UCSD-AML1 (cell line): ENCODE data around the gene GRIK3.
"Not testable (repeated sequence)": the region's sequence is repeated elsewhere in the genome, so short reads cannot be mapped to it uniquely, and the experiment has no call there.

Experiments
- DNase-seq: peaks from one replicate; lab custom pipeline; 2025; ENCODE audit not compliant: unreplicated experiment; lab: John Stamatoyannopoulos, UW

GRIK3 gene

DNA sequence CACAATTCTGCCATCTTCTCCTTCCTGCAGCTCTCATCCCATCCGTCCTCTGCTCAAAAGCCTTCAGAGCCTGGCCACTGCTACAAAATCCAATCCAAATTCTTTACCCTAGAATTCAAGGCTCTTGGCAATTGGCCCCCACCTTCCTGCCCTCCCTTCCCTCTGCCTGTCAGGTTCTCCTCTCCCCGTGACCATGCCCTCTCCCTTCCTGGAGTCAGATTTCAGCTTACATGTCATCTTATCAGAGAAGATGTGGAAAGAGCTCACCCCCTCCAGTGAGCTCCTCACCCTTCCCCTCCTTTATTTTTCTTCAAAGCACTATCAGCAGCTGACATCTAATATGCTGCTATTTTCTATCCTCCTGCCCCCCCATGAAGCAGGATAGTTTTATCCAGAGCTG is 86.9 kb downstream of the GRIK3 start:
- DNase-seq, result no peak

DNA sequence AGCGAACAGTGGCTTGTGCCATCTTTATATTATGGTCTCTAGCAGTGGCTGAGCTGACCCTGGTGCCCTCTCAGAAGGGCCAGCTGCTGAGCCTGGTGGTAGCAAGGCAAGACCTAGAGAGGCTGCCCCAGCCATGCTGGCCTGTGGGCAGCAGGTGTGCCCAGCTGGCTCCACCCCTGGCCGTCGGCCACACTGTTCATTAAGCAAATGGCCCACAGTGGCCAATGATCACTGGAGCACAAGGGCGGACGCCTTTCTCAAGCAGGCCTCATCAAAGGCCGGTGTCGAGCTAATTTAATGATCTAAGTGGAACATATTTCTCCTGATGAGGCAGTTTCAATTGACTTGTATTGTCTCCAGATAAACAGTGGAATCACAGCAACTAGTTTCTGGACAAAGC is 89.4 kb downstream of the GRIK3 start:
- DNase-seq, result no peak

DNA sequence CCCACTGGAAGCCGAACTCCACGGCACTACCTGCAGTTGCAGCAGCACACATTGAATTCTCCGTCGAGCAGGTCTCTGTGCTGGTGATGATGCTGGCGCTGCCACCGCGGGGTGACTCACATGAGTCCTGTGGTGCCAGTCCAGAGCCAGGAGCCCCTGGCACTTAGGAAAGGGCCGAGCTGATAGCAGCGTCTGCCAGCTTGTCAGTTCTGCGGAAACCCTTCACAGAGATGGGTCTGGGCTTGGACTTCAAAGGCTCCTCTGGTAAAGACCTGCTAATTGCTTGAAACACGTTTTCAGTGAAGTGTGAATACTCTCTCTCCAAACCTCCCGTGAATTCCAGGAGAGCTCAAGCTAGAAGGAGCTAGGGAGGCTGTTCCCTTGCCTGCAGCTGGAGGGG is 92.2 kb downstream of the GRIK3 start:
- DNase-seq, result no peak

DNA sequence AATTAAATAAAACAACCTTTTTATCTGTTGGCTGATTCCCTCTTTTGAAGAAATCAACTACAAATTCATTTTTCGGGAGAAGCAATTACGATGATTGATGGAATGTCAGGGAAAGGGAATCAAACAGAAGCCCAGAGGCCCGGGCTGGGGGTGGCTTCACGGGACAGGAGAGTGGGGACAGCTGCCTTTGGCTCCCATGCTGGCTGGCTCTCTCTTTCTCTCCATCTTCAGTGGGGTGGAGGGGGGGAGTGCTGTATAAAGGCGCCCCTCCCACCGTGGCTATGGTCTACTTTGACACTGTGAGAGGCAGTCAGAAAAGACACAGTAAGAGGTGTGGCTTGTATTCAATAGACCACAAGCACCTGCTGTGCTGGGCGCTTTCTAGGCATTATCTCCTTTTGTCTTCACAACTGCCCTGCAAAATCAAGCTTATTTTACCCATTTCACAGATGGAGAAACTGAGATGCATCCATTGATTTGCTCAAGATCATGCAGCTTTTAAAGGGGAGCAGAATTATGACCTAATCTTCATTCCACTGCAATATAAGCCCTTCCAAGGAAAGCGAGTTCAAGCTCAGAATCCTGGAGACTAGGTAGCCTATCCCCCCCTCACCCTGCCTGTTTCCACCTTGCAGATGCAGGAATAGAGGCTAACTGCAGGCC is 92.9 kb downstream of the GRIK3 start:
- DNase-seq, result no peak

DNA sequence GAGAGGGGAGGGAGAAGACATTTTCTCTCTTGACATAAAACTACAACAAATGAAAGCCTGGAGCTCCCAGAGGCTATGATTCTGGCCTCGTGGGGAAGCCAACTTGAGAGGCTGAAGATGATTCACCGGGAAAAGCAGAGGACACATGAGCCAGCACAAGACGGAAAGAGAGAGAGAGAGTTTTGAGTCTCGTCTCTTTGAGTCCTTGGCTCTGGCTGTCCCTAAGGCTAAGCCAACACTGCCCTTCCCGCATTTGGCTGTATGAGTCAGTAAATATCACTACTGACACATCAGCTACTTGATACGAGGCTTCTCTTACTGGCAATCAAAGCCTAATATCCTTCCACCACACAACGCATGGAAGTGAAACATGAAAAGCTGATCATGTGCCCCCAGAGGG is 95.5 kb downstream of the GRIK3 start:
- DNase-seq, result no peak

DNA sequence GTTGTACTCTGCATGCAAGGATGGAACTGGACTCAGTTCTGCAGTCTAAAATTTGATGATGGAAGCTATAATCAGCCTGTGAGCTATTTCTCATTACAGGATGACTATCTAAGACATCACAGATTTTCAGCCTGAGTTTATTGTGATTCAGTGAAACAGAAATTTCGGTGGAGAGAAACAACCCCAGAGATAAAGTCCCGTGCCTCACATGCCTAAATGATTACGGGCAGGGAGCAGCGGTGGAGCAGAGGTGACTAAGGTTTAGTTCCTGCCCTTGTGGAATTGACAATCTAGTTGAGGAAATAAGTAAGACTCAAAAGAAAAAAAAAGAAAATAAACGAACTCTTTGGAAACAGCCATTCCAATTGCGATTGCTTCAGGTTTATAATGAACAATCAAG is 96.9 kb downstream of the GRIK3 start:
- no peak for DNase-seq

DNA sequence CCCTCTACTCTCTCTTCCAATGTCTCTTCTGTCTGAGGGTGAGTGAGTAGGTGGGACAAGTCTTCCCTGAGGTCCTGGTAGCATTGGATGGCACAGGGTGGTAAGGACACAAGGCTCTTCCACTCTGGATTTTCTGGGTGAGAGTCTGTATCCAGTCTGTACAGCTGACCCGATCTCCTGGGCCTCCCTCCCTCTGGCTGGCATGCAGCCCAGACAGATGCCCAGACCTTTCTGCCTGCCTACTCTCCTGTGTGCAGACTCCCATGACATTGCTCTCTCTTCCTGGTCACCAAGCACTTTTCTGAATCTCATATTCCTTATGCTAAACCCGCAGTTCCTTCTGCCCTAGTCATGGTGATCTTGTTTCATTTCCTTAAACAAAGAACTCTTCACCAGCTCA is 100.3 kb downstream of the GRIK3 start:
- no peak for DNase-seq

DNA sequence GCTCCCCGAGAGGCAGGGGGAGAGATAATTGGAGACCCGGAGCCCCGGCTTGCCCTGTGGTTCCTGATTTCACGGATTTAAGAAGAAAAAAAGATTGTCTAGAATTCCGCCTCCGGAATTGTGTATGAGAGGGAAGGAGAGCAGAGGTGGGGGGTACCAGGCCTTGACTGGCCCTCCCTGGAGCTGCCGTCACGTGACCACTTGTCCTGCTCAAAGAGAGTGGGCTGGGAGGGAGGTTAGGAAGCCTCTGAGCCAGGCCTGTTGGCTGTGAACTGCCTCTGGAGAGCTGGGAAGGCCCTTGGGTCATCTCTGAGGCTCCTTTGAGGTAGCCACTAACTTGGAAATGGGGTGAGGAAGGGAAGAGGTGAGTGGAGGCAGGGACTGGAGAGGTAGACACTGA is 106.5 kb downstream of the GRIK3 start:
- DNase-seq, result no peak

DNA sequence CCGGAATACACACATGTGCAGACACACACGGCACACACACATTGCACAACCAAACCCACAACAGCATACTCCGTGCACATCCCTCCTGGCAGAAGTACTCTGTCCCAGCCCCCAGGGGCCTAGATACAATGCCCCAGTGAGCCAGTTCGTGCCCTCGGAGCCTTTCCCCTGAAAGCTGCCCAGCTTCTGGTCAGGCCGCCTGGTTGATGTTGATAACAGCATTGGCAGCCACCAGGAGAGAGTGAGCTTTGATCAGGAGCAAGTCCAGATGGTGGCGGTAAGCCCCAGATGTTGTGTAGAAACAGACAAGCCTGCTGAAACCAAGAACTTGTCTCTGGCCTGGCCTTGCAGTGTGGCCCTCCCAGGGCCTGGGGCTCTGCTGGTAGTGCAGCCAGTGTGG is 109.1 kb downstream of the GRIK3 start:
- no peak for DNase-seq

DNA sequence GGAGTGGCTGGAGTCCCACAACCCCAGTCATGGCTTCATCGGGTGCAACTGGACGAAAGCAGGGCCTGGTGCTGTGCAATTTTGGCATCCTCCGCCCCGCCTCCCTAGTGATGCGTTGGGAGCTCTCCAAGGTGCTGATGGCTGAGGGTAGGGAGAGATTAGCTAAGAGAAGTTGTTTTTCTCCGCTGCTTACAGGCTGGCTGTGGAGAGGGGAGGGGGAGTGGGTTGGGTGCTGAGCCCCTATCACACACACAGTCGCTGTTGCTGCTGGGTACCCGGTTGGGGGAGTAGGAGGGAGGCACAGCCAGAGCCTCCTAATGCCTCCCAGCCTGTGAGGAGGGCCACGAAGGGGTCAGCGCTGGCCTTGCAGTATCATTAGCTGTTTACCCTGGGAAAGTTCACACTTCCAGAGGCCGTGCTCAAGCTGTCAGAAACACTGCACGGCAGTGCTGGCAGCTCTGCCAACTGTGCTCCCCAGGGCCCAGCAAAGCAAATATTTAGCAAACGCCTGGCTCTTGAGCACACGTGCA is 110.0 kb downstream of the GRIK3 start:
- DNase-seq, result peak; percentile 47

DNA sequence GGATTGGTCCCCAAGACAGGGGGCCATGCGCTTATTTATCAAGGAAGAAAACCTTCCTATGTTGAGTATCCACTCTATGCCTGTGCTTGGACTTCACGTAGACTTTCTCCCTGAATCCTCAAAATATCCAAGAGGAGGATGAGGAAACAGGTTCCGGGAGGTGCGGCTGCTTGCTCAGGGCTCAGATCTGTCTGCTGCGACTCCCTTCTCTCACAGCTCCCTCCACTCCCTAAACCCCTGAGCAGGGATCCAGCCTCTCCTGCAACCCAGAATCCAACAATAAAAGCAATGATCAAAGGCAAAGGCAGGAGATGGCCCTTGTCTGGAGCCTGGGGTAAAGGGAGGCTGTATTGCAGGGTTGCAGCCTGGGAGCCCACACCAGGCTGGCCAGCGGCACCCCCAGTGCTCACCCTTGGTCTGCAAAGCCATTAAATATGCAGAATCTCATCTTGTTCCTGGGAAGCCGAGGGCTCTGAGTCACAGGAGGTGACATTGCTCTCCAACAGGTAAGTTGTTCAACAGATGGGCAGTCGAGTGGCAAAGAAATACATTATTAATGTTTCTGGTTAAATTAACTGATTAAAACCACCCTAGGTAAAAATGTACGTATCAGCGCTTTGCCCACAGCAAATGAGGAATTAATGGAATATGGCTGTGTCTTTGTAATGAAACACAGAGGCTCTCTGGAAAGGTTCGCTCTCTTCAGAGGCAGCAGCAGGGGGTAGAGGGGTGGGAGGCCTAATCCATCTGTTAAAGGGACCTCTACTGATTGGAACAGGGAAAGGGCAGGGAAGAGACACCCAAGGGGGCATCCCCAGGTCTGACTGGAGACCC is 111.5 kb downstream of the GRIK3 start:
- DNase-seq, result no peak

DNA sequence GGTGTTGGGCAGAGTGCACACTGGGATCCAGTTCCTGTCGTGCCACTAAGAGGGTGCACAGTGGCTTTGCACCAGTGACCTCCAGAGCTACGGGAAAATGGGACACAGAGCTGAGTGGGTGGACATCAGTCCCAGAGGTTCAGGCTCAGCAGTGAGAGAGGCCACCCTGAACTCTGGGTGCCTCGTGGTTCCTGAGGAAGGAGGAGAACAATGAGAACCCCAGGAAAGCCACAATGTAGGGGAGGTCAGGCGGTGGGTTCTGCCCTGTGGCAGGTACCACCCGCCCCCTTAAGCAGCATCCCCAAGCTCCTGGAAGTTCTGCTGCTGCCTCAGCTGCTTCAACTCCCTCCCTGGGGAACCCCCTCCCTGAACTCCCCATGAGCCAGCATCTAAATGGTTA is 112.2 kb downstream of the GRIK3 start:
- DNase-seq, result no peak

DNA sequence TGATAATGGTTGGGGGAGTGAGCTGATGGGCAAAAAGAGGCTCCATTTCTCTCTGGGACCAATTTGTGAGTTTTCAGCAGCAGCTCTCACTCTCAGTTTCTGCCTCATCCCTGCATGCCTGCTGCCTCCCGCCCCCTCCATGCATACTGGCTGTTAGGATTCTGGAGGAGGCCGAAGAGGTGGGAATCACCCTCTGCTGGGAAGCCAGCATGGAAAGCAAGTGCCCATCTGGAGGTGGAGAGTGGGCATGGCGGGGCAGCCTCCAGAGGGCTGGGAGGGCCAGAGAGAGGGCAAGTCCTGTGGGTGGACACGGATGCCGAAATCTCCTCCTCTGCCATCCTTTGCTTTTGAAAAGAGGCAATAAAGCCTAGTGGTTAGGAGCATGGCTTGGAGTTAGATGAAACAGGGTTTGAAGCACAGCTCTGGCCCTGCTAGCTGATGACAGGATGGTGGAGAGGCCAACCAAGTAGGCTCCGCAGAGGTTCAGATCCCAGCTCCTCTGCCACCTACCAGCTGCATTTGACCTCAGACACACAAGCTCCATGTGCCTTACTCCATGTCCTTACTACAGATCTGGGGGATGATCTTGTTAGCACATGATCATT is 113.4 kb downstream of the GRIK3 start:
- DNase-seq, result no peak

DNA sequence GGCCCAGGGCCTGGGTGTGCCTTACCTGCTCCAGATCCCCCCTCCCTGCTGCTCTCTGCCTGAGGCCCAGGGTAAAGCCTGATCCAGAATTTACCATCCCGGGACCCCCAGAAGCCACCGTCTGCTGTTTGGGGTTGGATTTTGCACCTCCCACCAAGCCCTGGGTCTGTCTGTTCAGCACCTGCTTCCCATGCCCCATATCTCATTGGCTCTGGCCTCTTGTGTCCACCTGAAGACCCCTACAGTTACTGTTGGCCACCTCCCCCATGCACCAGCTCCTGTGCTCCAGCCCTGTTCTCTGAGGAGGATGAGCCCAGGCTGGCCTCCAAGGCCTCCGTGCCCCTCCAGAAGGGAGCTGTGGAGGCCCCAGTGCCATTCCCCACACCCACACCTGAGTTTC is 113.9 kb downstream of the GRIK3 start:
- no peak for DNase-seq

DNA sequence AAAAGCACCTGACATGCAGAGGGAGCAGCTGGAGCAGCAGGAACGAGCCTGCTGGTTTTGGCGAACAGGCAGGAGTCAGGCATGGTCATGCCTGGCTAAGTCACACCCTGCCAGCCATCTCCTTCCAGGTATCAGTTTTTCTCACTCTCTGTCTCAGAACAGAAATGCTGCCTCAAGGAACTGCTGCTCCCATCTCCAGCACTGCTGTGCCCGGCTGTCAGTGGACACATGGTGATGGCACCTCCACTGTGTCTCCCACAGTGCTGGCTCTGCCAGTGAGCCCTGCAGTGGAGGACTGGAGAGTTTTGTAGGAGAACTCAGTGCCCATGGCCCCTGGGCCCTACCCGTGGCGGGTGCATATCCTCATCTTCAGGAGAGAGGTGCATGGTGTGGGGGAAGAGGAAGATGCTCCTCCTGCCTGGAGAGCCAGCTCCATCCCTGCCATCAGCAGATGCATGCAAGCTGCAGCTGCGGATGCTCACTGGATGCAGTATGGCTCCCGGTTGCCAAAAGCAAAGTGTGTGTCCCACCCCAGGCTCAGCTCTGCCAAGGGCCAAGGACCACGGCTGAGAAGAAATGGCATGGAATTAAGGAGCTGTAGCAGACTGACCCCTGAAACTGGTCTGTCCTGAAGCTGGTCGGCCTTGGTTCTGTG is 114.7 kb downstream of the GRIK3 start:
- DNase-seq, result no peak

DNA sequence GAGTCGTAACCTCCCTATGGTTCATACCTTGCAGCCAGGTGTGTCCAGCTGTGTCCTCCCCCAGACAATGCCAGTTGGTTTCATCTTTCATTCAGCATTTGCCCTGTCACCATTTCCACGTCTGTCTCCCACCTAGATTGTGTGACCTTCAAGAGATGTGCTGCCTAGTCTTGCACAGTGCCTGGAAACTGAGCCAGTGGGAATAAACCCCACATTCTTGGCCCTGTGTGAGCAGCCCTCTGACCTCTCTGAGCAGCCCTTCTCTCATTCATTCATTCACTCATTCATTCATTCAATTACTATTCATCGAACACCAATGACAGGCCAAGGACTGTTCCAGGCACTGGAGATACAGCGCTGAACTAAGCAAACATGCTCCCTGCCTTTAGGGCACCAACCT is 115.7 kb downstream of the GRIK3 start:
- no peak for DNase-seq

DNA sequence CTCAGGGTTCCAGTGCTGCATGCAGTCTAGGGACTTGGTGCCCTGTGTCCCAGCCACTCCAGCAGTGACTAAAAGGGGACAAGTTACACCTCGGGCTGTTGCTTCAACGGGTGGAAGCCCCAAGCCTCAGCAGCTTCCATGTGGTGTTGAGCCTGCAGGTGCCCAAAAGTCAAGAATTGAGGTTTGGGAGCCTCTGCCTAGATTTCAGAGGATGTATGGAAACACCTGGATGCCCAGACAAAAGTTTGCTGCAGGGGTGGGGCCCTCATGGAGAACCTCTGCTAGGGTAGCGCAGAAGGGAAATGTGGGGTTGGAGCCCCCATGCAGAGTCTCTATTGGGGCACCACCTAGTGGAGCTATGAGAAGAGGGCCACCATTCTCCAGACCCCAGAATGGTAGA is 117.8 kb downstream of the GRIK3 start:
- not testable (repeated sequence) for DNase-seq

DNA sequence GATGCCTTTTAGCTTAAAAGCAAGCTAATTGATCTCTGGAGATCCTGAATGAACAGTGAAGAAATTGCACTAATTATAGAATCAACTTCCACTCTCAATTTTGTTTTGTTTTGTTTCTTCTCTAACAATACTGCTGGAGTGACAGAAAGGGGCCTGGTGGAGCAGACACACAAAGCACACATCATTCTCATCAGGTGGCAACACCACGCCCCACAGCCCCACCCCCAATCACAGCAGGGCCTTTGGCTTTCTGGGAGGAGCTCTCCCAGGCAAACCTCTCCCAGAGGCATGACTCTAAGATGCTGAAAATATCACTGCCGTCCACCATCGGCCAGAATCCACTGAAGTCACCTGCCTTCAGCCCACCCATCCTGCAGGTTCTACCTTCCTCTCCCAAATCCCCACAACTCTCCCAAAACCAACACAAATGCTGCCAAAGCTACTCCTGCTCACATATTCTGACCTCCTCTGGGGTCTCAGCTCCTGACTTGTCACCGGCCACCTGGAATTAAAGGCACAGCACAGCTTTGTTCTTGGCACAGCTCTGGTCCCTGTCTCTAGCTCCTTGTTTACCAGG is 120.7 kb downstream of the GRIK3 start:
- DNase-seq, result no peak

DNA sequence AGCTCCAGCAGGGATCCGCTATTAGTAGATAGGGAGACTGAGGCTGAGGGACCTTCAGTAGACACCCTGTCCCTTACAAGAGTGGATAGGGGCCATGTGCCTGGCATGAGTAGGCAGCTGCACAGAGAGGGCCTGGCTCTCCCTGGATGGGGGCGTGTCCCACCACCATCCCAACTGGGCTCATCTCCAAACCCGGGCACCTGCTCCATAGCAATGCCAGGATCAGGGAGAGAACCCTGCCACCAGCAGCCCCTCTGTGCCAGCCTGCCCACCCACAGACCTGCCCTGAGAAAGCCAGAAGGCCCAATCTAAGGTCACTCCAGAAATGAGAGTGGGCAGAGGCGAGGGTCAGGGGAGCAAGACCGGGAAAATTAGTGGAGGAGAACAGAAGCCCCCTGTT is 121.3 kb downstream of the GRIK3 start:
- DNase-seq, result no peak

DNA sequence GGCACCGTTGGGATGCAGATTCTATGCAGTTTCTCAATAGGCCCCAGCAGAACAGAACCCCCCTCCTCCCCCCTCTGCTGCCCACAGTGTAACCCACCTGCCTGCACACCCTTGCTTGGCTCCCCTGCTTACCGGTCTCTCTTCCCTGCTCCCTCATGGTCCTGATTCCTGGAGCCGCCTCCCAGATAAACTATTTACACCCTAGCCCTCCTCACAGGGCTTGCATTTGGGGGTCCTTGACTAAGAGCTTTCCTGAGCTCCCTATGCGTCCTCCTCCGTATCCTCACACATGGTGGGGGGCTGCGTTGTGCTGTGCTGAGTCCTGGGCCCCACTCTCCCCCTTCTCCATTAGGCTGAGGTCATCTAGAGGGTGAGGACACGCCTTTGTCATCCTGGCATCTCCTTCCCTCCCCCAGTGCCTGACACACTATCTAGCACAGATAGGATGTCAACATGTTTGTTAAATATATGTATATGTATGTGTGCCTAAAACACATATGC is 121.9 kb downstream of the GRIK3 start:
- no peak for DNase-seq
